PC-3 (cell line): ENCODE measurements around the gene MAP4K2. TPM values are rescaled to one million over a fixed set of nuclear protein-coding genes. Genes with fewer than 3 reads are reported as not detected.

ENCODE experiments used
- ATAC-seq: fragments of 200-7000 bp; cut with Tn5 transposase; 2 replicates; pipeline ENCODE4 v1.9.1; 2020; ENCODE audit warnings: mild to moderate bottlenecking, moderate library complexity
- BruUV-seq: library from RNA; stranded (reverse); fragments of 400-500 nt; replicated peaks from 2 replicates; lab custom pipeline; 2021; lab: Mats Ljungman, UMichigan
- CTCF ChIA-PET: fragments of 300-600 bp; sonication (Branson Sonifier 250); formaldehyde crosslinking; loops from one replicate; lab custom pipeline; 2022; ENCODE audit warnings: antibody characterized with exemption; lab: Charles Lee
- POLR2A ChIA-PET: fragments of 300-600 bp; sonication (Branson Sonifier 250); formaldehyde crosslinking; loops from one replicate; lab custom pipeline; 2022; ENCODE audit warnings: antibody characterized with exemption; ENCODE audit not compliant: unreplicated experiment; lab: Charles Lee
- DNase-seq: peaks from one replicate; pipeline ENCODE4 v3.0.0-alpha.2; 2015
- H2AFZ ChIP-seq: fragments of 300-600 bp; sonication (generic); 2 replicates; pipeline ENCODE4 v1.6.0; 2016; ENCODE audit warnings: antibody characterized with exemption, low read length
- H3F3A ChIP-seq: fragments of 300-600 bp; sonication (generic); one replicate; pipeline ENCODE4 v1.6.0; 2017; ENCODE audit warnings: antibody characterized with exemption, low read length, control low read depth, mild to moderate bottlenecking; ENCODE audit not compliant: unreplicated experiment
- H3K27ac ChIP-seq: fragments of 300-600 bp; sonication (generic); 2 replicates; pipeline ENCODE4 v1.5.1; 2016; ENCODE audit warnings: mild to moderate bottlenecking, low read length
- H3K27me3 ChIP-seq: fragments of 300-600 bp; sonication (generic); 2 replicates; pipeline ENCODE4 v1.6.1; 2016; ENCODE audit warnings: low read length, mixed read lengths
- H3K36me3 ChIP-seq: fragments of 300-600 bp; sonication (generic); 2 replicates; pipeline ENCODE4 v1.6.1; 2016; ENCODE audit warnings: low read depth, mixed run types, low read length, mixed read lengths
- H3K4me1 ChIP-seq: fragments of 300-600 bp; sonication (generic); 2 replicates; pipeline ENCODE4 v1.5.1; 2016; ENCODE audit warnings: low read length; ENCODE audit not compliant: insufficient read depth
- H3K4me2 ChIP-seq: fragments of 300-600 bp; sonication (generic); 2 replicates; pipeline ENCODE4 v1.6.0; 2016; ENCODE audit warnings: low read length
- H3K4me3 ChIP-seq: fragments of 300-600 bp; sonication (generic); 2 replicates; pipeline ENCODE4 v1.5.1; 2016; ENCODE audit warnings: mild to moderate bottlenecking, low read length, mixed read lengths
- H3K79me2 ChIP-seq: fragments of 300-600 bp; sonication (generic); 2 replicates; pipeline ENCODE4 v1.6.1; 2017; ENCODE audit warnings: low read length, mixed read lengths
- H3K9ac ChIP-seq: fragments of 300-600 bp; sonication (generic); 2 replicates; pipeline ENCODE4 v1.6.0; 2016; ENCODE audit warnings: mild to moderate bottlenecking, low read length
- H3K9me2 ChIP-seq: fragments of 300-600 bp; sonication (generic); replicated peaks from 2 replicates; pipeline ENCODE4 v1.6.1; 2016; ENCODE audit warnings: mixed run types, low read length, mixed read lengths
- H3K9me3 ChIP-seq: fragments of 300-600 bp; sonication (generic); 2 replicates; pipeline ENCODE4 v1.6.1; 2016; ENCODE audit warnings: low read length, mixed read lengths
- H4K20me1 ChIP-seq: fragments of 300-600 bp; sonication (generic); 2 replicates; pipeline ENCODE4 v1.6.1; 2016; ENCODE audit warnings: low read length, mixed read lengths
- EZH2 ChIP-seq: fragments of 300-600 bp; sonication (generic); IDR thresholded peaks from one replicate; pipeline ENCODE4 v1.6.1; 2017; ENCODE audit warnings: antibody characterized with exemption, mild to moderate bottlenecking, low read length; ENCODE audit not compliant: unreplicated experiment
- EZH2phosphoT487 ChIP-seq: fragments of 300-600 bp; sonication (generic); IDR thresholded peaks from 2 replicates; pipeline ENCODE4 v1.6.1; 2018; ENCODE audit warnings: mild to moderate bottlenecking, antibody characterized with exemption, low read length, borderline replicate concordance
- intact Hi-C: fragments of 100-400 bp; cut with micrococcal nuclease; formaldehyde crosslinking; loops from 2 replicates; pipeline ENCODE4 v1.9.0; 2023
- total RNA-seq: library from RNA; depleted of rRNA; stranded (reverse); fragments of >200 nt; gene quantifications from 2 replicates; pipeline ENCODE4 v1.2.3, GENCODE V29; 2014
- TF ChIP-seq, protein P1 (sequence below): fragments of 300-600 bp; sonication (generic); conservative IDR thresholded peaks from 2 replicates; pipeline ENCODE4 v1.5.1; 2017; ENCODE audit warnings: antibody characterized with exemption, low read depth, mild to moderate bottlenecking, low read length

MAP4K2 gene
- total RNA-seq, 1 experiment from 2014 or later: 55.6 TPM

DNA sequence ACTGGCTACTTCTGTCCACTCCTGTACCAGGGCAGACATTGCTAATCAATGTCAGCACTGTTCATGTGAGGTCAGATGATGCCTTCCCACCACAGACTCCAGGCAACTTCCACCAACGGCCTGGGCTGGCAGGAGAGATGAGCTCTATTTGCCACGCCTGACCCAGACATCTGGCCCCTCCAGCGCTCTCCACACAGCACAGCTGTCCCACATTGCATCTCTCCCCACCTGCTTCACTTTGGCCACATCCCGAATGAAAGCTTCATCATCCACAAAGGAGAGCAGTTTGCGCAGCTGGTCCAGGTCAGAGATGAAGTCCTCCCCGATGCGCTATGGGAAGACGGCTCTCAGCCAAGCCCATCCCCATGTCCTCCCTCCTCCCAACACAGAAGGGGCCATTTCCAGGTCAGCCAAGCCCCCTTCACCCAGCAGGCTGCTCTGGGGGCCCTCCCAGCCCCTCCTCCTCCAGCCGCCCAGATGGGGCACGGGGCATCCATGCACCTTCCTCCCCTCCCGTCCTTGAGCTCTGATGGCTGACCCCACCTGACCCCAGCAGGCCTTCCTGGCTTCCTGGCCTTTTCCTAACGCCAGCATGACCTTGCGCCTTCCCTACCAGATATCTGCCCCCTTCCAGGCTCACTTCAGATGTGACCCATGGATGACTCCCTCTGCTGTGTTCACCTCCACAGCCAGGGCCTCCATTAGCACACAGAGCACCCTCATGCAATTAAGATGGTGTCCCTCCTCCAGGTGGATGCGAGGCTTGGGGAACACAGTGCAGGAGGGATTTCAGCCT is 50.6 kb downstream of the MAP4K2 start:
- no peak overlapping the region for H2AFZ ChIP-seq
- no peak overlapping the region for H3K4me2 ChIP-seq
- no peaks in the 10 kb centered on the region for H4K20me1 ChIP-seq
- H3K9me2 ChIP-seq: no peaks in the 10 kb centered on the region
- H3K9ac ChIP-seq: no peak overlapping the region
- DNase-seq (no peak), ATAC-seq (no peak)
- no peaks in the 10 kb centered on the region for H3K36me3 ChIP-seq
- no peak overlapping the region for H3K27ac ChIP-seq
- no peak overlapping the region for H3K4me3 ChIP-seq
- BruUV-seq: no TSS peak
- H3K79me2 ChIP-seq: no peaks in the 10 kb centered on the region
- H3K9me3 ChIP-seq: no peaks in the 10 kb centered on the region
- POLR2A ChIA-PET: no interaction called here
- intact Hi-C loops: no loop called here
- H3K4me1 ChIP-seq: no peaks in the 10 kb centered on the region
- no peaks in the 10 kb centered on the region for H3K27me3 ChIP-seq
- TF ChIP-seq EZH2phosphoT487 (no peak), EZH2 (no peak)
- TF ChIP-seq, protein P1, sequence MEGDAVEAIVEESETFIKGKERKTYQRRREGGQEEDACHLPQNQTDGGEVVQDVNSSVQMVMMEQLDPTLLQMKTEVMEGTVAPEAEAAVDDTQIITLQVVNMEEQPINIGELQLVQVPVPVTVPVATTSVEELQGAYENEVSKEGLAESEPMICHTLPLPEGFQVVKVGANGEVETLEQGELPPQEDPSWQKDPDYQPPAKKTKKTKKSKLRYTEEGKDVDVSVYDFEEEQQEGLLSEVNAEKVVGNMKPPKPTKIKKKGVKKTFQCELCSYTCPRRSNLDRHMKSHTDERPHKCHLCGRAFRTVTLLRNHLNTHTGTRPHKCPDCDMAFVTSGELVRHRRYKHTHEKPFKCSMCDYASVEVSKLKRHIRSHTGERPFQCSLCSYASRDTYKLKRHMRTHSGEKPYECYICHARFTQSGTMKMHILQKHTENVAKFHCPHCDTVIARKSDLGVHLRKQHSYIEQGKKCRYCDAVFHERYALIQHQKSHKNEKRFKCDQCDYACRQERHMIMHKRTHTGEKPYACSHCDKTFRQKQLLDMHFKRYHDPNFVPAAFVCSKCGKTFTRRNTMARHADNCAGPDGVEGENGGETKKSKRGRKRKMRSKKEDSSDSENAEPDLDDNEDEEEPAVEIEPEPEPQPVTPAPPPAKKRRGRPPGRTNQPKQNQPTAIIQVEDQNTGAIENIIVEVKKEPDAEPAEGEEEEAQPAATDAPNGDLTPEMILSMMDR: no peak
- no peaks in the 10 kb centered on the region for H3F3A ChIP-seq
- CTCF ChIA-PET: no interaction called here

DNA sequence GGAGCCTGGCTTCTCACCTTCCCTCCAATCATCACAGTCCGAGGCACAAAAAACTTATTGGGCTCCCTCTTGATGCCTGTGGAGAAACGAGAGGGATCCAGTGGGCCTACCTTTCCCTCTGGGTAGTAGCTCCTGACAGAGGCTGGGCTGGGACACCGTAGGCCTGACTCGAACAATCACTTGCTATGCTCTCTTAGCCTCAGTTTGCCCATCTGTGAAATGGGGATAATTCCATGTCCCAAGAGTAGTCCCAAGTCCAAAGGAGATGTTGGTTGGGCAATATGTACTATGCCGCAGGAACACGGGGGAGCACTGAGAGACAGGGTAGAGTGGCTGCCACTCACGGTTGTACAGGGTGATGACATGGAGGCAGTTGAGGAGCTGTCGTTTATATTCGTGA is 51.4 kb downstream of the MAP4K2 start:
- Histone ChIP-seq H3K9me2 (no peaks in the 10 kb centered on the region), H3K36me3 (no peaks in the 10 kb centered on the region), H3K4me3 (no peak overlapping the region), H3K9ac (no peak overlapping the region), H3K9me3 (no peaks in the 10 kb centered on the region), H3K27ac (no peak overlapping the region), H4K20me1 (no peaks in the 10 kb centered on the region), H3K4me2 (no peak overlapping the region), H3K4me1 (no peaks in the 10 kb centered on the region), H3F3A (no peaks in the 10 kb centered on the region), H2AFZ (no peak overlapping the region), H3K79me2 (no peaks in the 10 kb centered on the region), H3K27me3 (no peaks in the 10 kb centered on the region)
- no TSS peak for BruUV-seq
- ATAC-seq: no peak
- POLR2A ChIA-PET: no interaction called here
- TF ChIP-seq, protein P1: no peak
- no peak for TF ChIP-seq EZH2
- TF ChIP-seq EZH2phosphoT487: no peak
- CTCF ChIA-PET: no interaction called here
- intact Hi-C loops: no loop called here
- no peak for DNase-seq

DNA sequence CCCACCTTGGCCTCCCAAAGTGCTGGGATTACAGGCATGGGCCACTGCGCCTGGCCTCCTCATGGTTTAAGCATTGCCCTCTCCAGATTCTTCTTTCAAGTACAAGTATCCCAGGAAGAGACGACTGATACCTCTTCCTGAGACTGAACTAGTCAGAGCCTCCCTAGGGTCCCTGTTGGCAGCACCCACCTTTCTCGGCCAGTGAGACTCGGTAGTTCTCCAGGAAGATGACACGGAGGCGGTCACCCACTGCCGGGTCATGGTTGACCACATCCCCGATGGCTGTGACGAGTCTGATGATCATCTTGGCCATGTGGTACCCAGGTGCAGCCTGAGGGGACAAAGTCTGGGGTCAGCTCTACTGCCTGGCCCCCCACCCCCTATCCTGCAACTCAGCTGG is 51.9 kb downstream of the MAP4K2 start:
- ChIA-PET POLR2A (no interaction called here), CTCF (no interaction called here)
- Histone ChIP-seq H3K36me3 (no peaks in the 10 kb centered on the region), H2AFZ (no peak overlapping the region), H4K20me1 (no peaks in the 10 kb centered on the region), H3K4me1 (no peaks in the 10 kb centered on the region), H3K9ac (no peak overlapping the region), H3K9me3 (no peaks in the 10 kb centered on the region), H3K4me2 (no peak overlapping the region), H3K9me2 (no peaks in the 10 kb centered on the region), H3K4me3 (no peak overlapping the region), H3K27me3 (no peaks in the 10 kb centered on the region), H3F3A (no peaks in the 10 kb centered on the region), H3K79me2 (no peaks in the 10 kb centered on the region), H3K27ac (no peak overlapping the region)
- intact Hi-C loops: no loop called here
- no peak for DNase-seq
- TF ChIP-seq, protein P1: no peak
- TF ChIP-seq EZH2phosphoT487: no peak
- TF ChIP-seq EZH2: no peak
- ATAC-seq: no peak
- no TSS peak for BruUV-seq
